Measurements from ENCODE around the gene MTHFS.
"Not testable (repeated sequence)": the region's sequence is repeated elsewhere in the genome, so short reads cannot be mapped to it uniquely, and the experiment has no call there.

MTHFS gene

GRCh38 chr15:79915776-79916501 lies 19.1 kb upstream of the MTHFS start:
- not testable (repeated sequence) for DNase-seq (ENCODE audit: low spot score)

DNA sequence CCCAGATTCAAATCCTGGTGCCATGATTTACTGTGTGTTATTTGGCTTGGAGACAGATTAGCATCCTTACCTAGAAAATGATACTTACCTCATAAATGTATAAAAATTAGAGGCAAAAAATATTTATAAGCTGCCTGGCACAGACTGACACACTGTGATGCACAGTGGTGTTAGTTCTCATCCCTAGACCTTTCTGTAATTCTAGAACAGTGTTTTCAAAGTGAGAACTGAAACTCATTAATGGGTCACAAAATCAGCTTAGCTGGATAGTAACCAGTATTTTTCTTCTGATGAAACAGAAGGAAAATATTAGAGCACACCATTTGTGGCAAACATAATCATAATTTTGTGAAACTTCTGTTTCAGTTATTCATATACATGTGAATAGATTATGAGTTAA lies 17.9 kb upstream of the MTHFS start:
- DNase-seq (ENCODE audit: low spot score): no peak

GRCh38 chr15:79909556-79910335 lies 12.9 kb upstream of the MTHFS start:
- DNase-seq (ENCODE audit: low spot score): not testable (repeated sequence)

- DNase-seq (ENCODE audit: low spot score): no peak
Observed at GRCh38 chr15:79904271-79904670, 7.5 kb upstream of the MTHFS start.

GRCh38 chr15:79903626-79904025 lies 6.8 kb upstream of the MTHFS start:
- DNase-seq (ENCODE audit: low spot score): peak; percentile 25

DNA sequence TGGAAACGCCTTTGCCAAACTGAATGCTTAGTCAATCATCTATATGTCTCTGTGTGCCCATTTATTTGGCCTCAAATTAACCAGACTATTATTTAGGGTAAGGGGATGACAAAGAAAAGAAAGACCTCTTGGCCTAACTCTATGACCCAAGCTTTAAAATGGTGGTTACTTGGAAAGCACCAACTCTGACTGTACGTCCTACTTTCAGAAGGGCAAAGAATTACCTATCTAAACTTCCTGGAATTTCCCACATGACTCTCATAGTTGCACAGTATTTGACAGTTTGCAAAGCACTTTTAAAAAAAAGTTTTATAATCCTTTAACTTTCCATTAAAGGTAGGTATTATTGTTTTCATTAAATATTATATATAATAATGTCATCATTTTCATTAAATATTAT lies 6.3 kb upstream of the MTHFS start:
- no peak for DNase-seq (ENCODE audit: low spot score)

- no peak for DNase-seq (ENCODE audit: low spot score)
Observed at GRCh38 chr15:79901958-79902357, 5.1 kb upstream of the MTHFS start.

DNA sequence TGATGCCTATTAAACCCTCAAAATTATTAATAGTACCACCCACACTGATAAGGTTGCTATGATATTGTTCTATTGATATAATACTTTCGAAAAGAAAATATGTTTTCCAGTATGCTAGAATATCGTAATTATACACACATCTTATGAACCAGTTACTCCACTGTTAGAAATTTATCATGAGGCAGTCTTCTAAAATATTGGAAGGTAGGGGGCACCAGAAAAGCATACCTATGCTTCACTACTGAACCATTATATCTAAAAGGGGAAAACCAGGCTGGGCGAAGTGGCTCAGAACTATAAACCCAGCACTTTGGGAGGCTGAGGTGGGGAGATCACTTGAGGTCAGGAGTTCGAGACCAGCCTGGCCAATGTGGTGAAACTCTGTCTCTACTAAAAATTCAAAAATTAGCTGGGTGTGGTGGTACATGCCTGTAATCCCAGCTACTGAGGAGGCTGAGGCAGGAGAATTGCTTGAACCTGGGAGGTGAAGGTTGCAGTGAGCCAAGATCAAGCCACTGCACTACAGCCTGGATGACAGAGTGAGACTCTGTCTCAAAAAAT lies 4.1 kb upstream of the MTHFS start:
- DNase-seq (ENCODE audit: low spot score): not testable (repeated sequence)

DNA sequence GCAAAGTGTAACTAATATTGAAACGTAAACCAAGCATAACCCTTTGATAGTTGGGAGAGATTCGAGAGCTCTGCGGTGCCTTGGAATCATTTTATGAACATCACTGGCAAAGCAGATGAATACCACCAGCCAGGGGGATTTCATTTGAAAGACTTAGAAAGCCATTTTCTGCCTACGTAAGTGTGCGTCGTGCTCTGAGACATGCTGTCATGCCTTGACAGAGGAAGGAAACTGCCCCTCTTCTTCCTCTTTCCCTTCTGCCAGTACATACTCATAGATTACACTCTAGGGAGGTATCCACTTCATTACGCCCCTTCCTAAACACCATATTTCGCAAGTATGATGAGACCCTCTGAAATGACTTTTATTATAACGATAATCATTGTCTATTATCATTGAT lies 3.3 kb upstream of the MTHFS start:
- no peak for DNase-seq (ENCODE audit: low spot score)

DNA sequence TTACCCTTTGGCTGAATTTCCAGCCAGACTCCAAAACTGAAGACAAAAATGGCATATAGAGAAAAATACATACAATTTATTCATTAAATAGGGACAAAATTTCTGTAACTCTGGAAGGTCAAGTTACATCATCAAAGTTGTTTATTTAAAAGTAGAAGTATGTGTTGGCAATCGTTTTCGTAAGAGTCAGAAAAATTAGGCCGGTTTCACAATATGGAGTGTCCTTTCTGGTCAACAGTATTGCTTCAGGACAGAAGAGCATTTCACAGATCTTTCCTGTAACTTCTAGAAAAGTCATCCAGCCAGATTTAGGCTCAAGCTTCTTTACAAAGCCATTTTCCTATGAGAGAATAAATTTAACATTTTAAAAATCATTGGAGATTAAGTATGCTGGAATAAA lies 2.0 kb upstream of the MTHFS start:
- not testable (repeated sequence) for DNase-seq (ENCODE audit: low spot score)

GRCh38 chr15:79898369-79898768 lies 1.6 kb upstream of the MTHFS start:
- DNase-seq (ENCODE audit: low spot score): no peak

GRCh38 chr15:79897701-79898113 lies 893 bp upstream of the MTHFS start:
- DNase-seq (ENCODE audit: low spot score): no peak

GRCh38 chr15:79897380-79897678 lies 515 bp upstream of the MTHFS start:
- no peak for DNase-seq (ENCODE audit: low spot score)

GRCh38 chr15:79896131-79896633 lies 632 bp downstream of the MTHFS start:
- no peak for DNase-seq (ENCODE audit: low spot score)

- DNase-seq (ENCODE audit: low spot score): no peak
Observed at GRCh38 chr15:79887054-79887930, 9.5 kb downstream of the MTHFS start.

- DNase-seq (ENCODE audit: low spot score): no peak
Observed at GRCh38 chr15:79886124-79886523, 10.7 kb downstream of the MTHFS start.

DNA sequence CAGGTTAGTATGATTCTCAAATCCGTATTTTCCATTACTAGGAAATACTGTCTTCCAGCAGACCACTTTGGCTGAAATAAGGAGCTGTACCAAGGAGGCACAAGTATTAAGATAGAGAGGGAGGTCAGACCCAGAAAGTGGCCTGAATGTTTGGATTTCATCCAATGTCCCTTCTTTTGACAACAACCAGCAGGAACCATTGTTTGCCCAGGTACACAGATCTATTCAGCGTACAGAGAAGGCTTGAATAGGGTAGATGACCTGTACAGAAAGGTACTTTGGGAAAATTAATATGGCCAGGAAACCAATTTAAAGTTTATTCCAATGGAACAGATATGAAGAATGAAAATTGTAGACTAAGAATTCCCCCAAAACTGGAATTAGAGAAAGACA lies 12.6 kb downstream of the MTHFS start:
- no peak for DNase-seq (ENCODE audit: low spot score)

DNA sequence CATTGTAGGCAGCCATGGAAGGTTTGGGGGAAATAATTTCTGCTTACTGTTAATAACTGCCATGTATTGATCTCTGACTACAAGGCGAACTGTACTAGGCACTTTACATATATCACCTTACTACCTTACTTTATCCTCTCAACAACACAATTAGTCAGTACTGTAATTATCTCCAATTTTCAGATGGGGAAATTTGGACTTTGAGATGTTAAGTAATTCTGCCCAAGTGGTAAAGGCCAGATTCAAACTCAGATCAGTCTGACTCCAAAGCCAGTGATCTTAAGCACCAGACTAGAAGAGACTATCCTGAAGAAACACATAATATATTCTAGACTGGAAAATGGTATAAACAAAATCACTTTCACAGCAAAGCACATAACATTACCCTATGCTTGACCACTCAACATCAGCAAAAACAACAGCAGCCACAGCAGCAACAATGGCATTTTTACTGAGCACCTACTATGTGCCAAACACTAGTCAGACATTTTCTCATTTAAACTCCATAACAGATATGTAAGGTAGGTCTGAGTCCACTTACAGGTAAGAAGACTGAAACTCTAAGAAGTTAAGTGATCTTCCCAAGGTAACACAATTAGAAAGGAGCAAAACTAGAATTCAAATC lies 13.1 kb downstream of the MTHFS start:
- DNase-seq (ENCODE audit: low spot score): no peak

GRCh38 chr15:79881668-79882067 lies 15.1 kb downstream of the MTHFS start:
- DNase-seq (ENCODE audit: low spot score): no peak

GRCh38 chr15:79881254-79881653 lies 15.6 kb downstream of the MTHFS start:
- no peak for DNase-seq (ENCODE audit: low spot score)

GRCh38 chr15:79878078-79878705 lies 18.6 kb downstream of the MTHFS start:
- no peak for DNase-seq (ENCODE audit: low spot score)

Data from kidney tubule cell (primary cell).